Esophagus squamous epithelium (tissue), 5 donors: ENCODE data around the gene FRK. TPM values are rescaled to one million over a fixed set of nuclear protein-coding genes. Genes with fewer than 3 reads are reported as not detected.

Experiments
- DNase-seq: peaks from one replicate; lab custom pipeline; 2025; lab: John Stamatoyannopoulos, UW
- H3K27ac ChIP-seq, 4 donors: fragments of 200-600 bp; sonication (generic); one replicate each; pipeline ENCODE4 v1.5.1; 2016 to 2019; ENCODE audit warnings: mild to moderate bottlenecking in 1 of 4
- H3K27me3 ChIP-seq, 4 donors: fragments of 200-600 bp; sonication (generic); 1 replicate in 3 of 4; 2 replicates in 1 of 4; pipeline versions ENCODE4 v1.5.1 to v1.6.0; 2017 to 2021; ENCODE audit warnings: antibody characterized with exemption in 1 of 4
- H3K36me3 ChIP-seq, 3 donors: fragments of 200-600 bp; sonication (generic); one replicate each; pipeline ENCODE4 v1.5.1; 2016 to 2019
- H3K4me1 ChIP-seq, 3 donors: fragments of 200-600 bp; sonication (generic); one replicate each; pipeline ENCODE4 v1.5.1; 2017 to 2019
- H3K4me3 ChIP-seq, 4 donors: fragments of 200-600 bp; sonication (generic); 1 replicate in 3 of 4; 2 replicates in 1 of 4; pipeline ENCODE4 v1.5.1; 2016 to 2019; ENCODE audit warnings: mild to moderate bottlenecking in 2 of 4, moderate library complexity in 1 of 4
- H3K9me3 ChIP-seq, 3 donors: fragments of 200-600 bp; sonication (generic); one replicate each; pipeline ENCODE4 v1.5.1; 2016 to 2019
- CTCF ChIP-seq, 6 experiments: fragments of 450-650 bp in 4 of 6; fragments of 200-600 bp in 2 of 6; sonication (generic) in 2 of 6; IDR thresholded peaks; one replicate each; pipeline ENCODE4 v1.5.1; 2016 to 2019; ENCODE audit warnings: antibody characterized with exemption in 6 of 6, mild to moderate bottlenecking in 4 of 6, moderate library complexity in 4 of 6
- POLR2A ChIP-seq, 4 donors: fragments of 450-650 bp; IDR thresholded peaks; one replicate each; pipeline ENCODE4 v1.6.1; 2017; ENCODE audit warnings: antibody characterized with exemption in 4 of 4, mild to moderate bottlenecking in 4 of 4, moderate library complexity in 3 of 4
- WGBS, 2 donors: methylation state at CpG; one replicate each; pipeline ENCODE4 v1.1.5; 2018; 5-methylcytosine and 5-hydroxymethylcytosine counted together
- intact Hi-C: fragments of 100-400 bp; cut with DNase I; formaldehyde crosslinking; loops from one replicate; pipeline ENCODE4 v1.15.0; 2022
- total RNA-seq, 4 donors: library from RNA; depleted of rRNA; stranded (reverse); fragments of >200 nt; gene quantifications; one replicate each; pipeline ENCODE4 v1.1.0, GENCODE V29; 2016
- donor health status: DM: yes; HTN: yes; CAD: no.

The FRK gene
- total RNA-seq, 4 donors from 2014 or later: 5.0 to 12.1 (median 10.0) TPM

GRCh38 chr6:116090251-116090650 lies 29.6 kb upstream of the FRK start:
- DNase-seq: no peak
- 64 to 73% methylated on average over 2 of the region's 2 CpGs for WGBS, 2 donors
- TF ChIP-seq POLR2A (IDR thresholded peaks at IDR 0.05) (no peak), CTCF (IDR thresholded peaks at IDR 0.05) (no peak)
- Histone ChIP-seq H3K4me1 (peaks cover 0 to 13% (median 0%) of the 10 kb centered on the region in 3 donors), H3K27me3 (no peaks in the 10 kb centered on the region), H3K4me3 (no peak overlapping the region), H3K36me3 (no peaks in the 10 kb centered on the region), H3K27ac (no peak overlapping the region), H3K9me3 (no peaks in the 10 kb centered on the region)
- intact Hi-C loops: no loop called here

GRCh38 chr6:116088946-116089345 lies 28.3 kb upstream of the FRK start:
- TF ChIP-seq POLR2A (IDR thresholded peaks at IDR 0.05) (no peak), CTCF (IDR thresholded peaks at IDR 0.05) (no peak)
- H3K4me3 ChIP-seq: no peak overlapping the region
- H3K27me3 ChIP-seq: no peaks in the 10 kb centered on the region
- no peak overlapping the region for H3K27ac ChIP-seq
- no peaks in the 10 kb centered on the region for H3K9me3 ChIP-seq
- DNase-seq: no peak
- H3K4me1 ChIP-seq: peaks cover 0 to 13% (median 0%) of the 10 kb centered on the region in 3 donors
- intact Hi-C loops: no loop called here
- H3K36me3 ChIP-seq: no peaks in the 10 kb centered on the region

- WGBS, 2 donors: 46 to 57% methylated on average over 4 of the region's 4 CpGs
- peak overlapping the region in 1 of 4 donors; percentile 25 for H3K27ac ChIP-seq
- no peaks in the 10 kb centered on the region for H3K27me3 ChIP-seq
- H3K36me3 ChIP-seq: no peaks in the 10 kb centered on the region
- TF ChIP-seq CTCF (IDR thresholded peaks at IDR 0.05) (no peak), POLR2A (IDR thresholded peaks at IDR 0.05) (no peak)
- H3K9me3 ChIP-seq: no peaks in the 10 kb centered on the region
- DNase-seq: no peak
- H3K4me3 ChIP-seq: no peak overlapping the region
- H3K4me1 ChIP-seq: peaks cover 0 to 13% (median 0%) of the 10 kb centered on the region in 3 donors
- intact Hi-C loops: no loop called here
Measured at GRCh38 chr6:116087437-116088027, 26.8 kb upstream of the FRK start.

- TF ChIP-seq POLR2A (IDR thresholded peaks at IDR 0.05): no peak
- TF ChIP-seq CTCF (IDR thresholded peaks at IDR 0.05): no peak
- Histone ChIP-seq H3K9me3 (no peaks in the 10 kb centered on the region), H3K4me1 (peaks cover 0 to 13% (median 0%) of the 10 kb centered on the region in 3 donors), H3K4me3 (no peak overlapping the region), H3K36me3 (no peaks in the 10 kb centered on the region), H3K27me3 (no peaks in the 10 kb centered on the region), H3K27ac (no peak overlapping the region)
- no peak for DNase-seq
- intact Hi-C loops: no loop called here
- WGBS, 2 donors: 84 to 85% methylated on average over 2 of the region's 2 CpGs
Measured at GRCh38 chr6:116084284-116084683, 23.6 kb upstream of the FRK start.

GRCh38 chr6:116083052-116083451 lies 22.4 kb upstream of the FRK start:
- no peak for DNase-seq
- Histone ChIP-seq H3K27me3 (no peaks in the 10 kb centered on the region), H3K36me3 (no peaks in the 10 kb centered on the region), H3K9me3 (no peaks in the 10 kb centered on the region), H3K4me1 (peaks cover 0 to 13% (median 0%) of the 10 kb centered on the region in 3 donors), H3K27ac (no peak overlapping the region), H3K4me3 (no peak overlapping the region)
- 80 to 85% methylated on average over 5 of the region's 5 CpGs for WGBS, 2 donors
- intact Hi-C loops: no loop called here
- TF ChIP-seq POLR2A (IDR thresholded peaks at IDR 0.05): no peak
- TF ChIP-seq CTCF (IDR thresholded peaks at IDR 0.05): no peak
